BJ (cell line): ENCODE measurements around the gene CTAGE4. TPM values are rescaled to one million over a fixed set of nuclear protein-coding genes. Genes with fewer than 3 reads are reported as not detected.
"Not testable (repeated sequence)": the region's sequence is repeated elsewhere in the genome, so short reads cannot be mapped to it uniquely, and the experiment has no call there.

Source experiments
- CTCF ChIA-PET: fragments of 350-600 bp; formaldehyde crosslinking; extraction: SDS; loops from one replicate; lab custom pipeline; 2021; ENCODE audit warnings: antibody characterized with exemption, inconsistent platforms; lab: Yijun Ruan, JAX
- POLR2A ChIA-PET: fragments of 300-600 bp; sonication (Branson Sonifier 250); formaldehyde crosslinking; extraction: SDS; loops from one replicate; lab custom pipeline; 2021; ENCODE audit warnings: antibody characterized with exemption; lab: Charles Lee
- DNase-seq: peaks from one replicate; pipeline ENCODE4 v3.0.0-alpha.2; 2011; ENCODE audit warnings: low read depth
- H3K27me3 ChIP-seq: 2 replicates; pipeline ENCODE4 v1.6.0; 2011; ENCODE audit warnings: low read length; ENCODE audit not compliant: control insufficient read depth, insufficient read depth
- H3K36me3 ChIP-seq: 2 replicates; pipeline ENCODE4 v1.5.1; 2011; ENCODE audit warnings: low read length; ENCODE audit not compliant: control insufficient read depth, insufficient read depth
- H3K4me3 ChIP-seq: 2 replicates; pipeline ENCODE4 v1.5.1; 2011; ENCODE audit warnings: low read depth, mild to moderate bottlenecking, control low read depth, low read length
- polyA plus RNA-seq: library from polyadenylated mRNA; depleted of rRNA; stranded (reverse); fragments of >200 nt; gene quantifications from 2 replicates; pipeline ENCODE4 v1.2.3, GENCODE V29; 2011; rRNA removed

Gene CTAGE4
- polyA plus RNA-seq, 1 experiment, result 0.91 TPM

DNA sequence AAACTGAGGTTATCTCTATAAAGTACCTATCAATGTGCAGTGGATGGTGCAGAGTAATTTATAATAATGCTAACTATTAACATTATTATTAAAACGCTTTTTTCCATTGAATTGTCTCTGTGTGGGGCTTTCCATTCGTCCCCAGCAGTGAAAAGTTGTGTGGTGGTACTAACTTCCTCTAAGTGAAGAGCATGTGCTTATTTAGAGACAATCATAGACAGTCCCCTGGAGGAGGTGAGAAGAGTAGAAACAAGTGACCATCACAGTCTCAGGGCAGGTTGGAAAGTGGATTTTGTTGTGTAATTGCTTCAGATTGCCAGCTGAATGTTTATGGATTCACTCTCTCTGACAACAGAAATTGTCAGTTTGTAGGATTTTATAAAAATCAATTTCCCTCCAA lies 47.8 kb downstream of the CTAGE4 start:
- DNase-seq, POLR2A ChIA-PET, CTCF ChIA-PET, H3K36me3 ChIP-seq, H3K4me3 ChIP-seq, H3K27me3 ChIP-seq: not testable (repeated sequence)

DNA sequence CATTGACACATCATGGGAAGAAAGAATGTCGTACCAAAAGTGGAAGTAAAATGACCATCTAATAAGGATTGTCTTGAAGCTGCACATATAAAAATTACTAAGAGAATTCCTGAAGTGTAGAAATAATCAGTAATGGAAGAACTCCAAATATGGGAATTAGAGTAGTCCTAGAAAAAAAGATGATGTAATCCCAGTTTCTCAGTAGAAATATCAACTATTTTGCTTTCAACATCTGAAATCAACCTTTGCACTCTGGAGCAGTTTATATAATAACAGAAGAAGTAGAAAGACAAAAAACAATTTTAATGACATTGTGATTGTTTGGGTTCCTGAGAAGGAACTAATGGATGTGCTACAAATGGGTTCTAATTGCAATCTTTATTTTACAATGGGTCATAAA lies 49.8 kb downstream of the CTAGE4 start:
- DNase-seq, H3K4me3 ChIP-seq, CTCF ChIA-PET, POLR2A ChIA-PET, H3K27me3 ChIP-seq, H3K36me3 ChIP-seq: not testable (repeated sequence)

Other genes starting within 250 kb of the CTAGE4 start
- not detected in 2 replicates for gene OR2F2, start 248.2 kb upstream of the CTAGE4 start, polyA plus RNA-seq
- gene OR2F1, start 228.6 kb upstream of the CTAGE4 start, polyA plus RNA-seq, result not detected in 2 replicates
- gene OR6B1, start 183.1 kb upstream of the CTAGE4 start, polyA plus RNA-seq, result not detected in 2 replicates
- not detected in 2 replicates for gene OR2A5, start 134.5 kb upstream of the CTAGE4 start, polyA plus RNA-seq
- gene OR2A25, start 113.7 kb upstream of the CTAGE4 start, polyA plus RNA-seq, result not detected in 2 replicates
- not detected in 2 replicates for gene OR2A12, start 97.2 kb upstream of the CTAGE4 start, polyA plus RNA-seq
- gene OR2A2, start 73.9 kb upstream of the CTAGE4 start, polyA plus RNA-seq, result not detected in 2 replicates
- gene OR2A14, start 60.3 kb upstream of the CTAGE4 start, polyA plus RNA-seq, result not detected in 2 replicates
- 0.37 and 0.91 TPM in 2 replicates for gene ARHGEF35, start 12.4 kb downstream of the CTAGE4 start, polyA plus RNA-seq
- 0.02 TPM in 1 of 2 replicates, not detected in the other for gene OR2A42, start 56.1 kb downstream of the CTAGE4 start, polyA plus RNA-seq
- 0.53 and 0.86 TPM in 2 replicates for gene OR2A7, start 81.3 kb downstream of the CTAGE4 start, polyA plus RNA-seq
- gene CTAGE8, start 85.8 kb downstream of the CTAGE4 start, polyA plus RNA-seq, result 0.21 and 0.54 TPM in 2 replicates
- gene OR2A1, start 129.0 kb downstream of the CTAGE4 start, polyA plus RNA-seq, result 0.13 TPM in 1 of 2 replicates, not detected in the other
- 7.4 and 8.9 TPM in 2 replicates for gene ARHGEF5, start 171.9 kb downstream of the CTAGE4 start, polyA plus RNA-seq
- gene NOBOX, start 220.2 kb downstream of the CTAGE4 start, polyA plus RNA-seq, result not detected in 2 replicates